Measurements from ENCODE around the gene KRTAP1-5. TPM values are rescaled to one million over a fixed set of nuclear protein-coding genes. Genes with fewer than 3 reads are reported as not detected.

The KRTAP1-5 gene
- total RNA-seq, 2 donors from 2014 or later = not detected

- Histone ChIP-seq H3K9me3 (ENCODE audit: control insufficient read depth, low read length) (no peaks in the 10 kb centered on the region), H3K36me3 (ENCODE audit: control insufficient read depth, insufficient read depth, low read length) (no peaks in the 10 kb centered on the region), H3K27me3 (ENCODE audit: control insufficient read depth, insufficient read depth, low read length, poor library complexity, severe bottlenecking) (no peaks in the 10 kb centered on the region), H3K4me1 (ENCODE audit: control insufficient read depth, insufficient read depth, low read length) (peaks cover 8% of the 10 kb centered on the region), H3K9ac (ENCODE audit: extremely low read depth, low read length, poor library complexity, severe bottlenecking) (no peak within 1 kb of the TSS), H3K27ac (ENCODE audit: low read depth, low read length) (no peak within 1 kb of the TSS), H3K4me3 (ENCODE audit: low read length) (no peak within 1 kb of the TSS)
- Mint-ChIP-seq H3K4me3 (no peak within 1 kb of the TSS), H3K27ac (no peak within 1 kb of the TSS), H3K36me3 (ENCODE audit: low read depth) (no peaks in the 10 kb centered on the region), H3K27me3 (ENCODE audit: insufficient read depth) (peaks cover 7% of the 10 kb centered on the region), H3K4me1 (peaks cover 10% of the 10 kb centered on the region), H3K9me3 (no peaks in the 10 kb centered on the region)
- DNase-seq = no peak
- WGBS, 2 experiments (ENCODE audit: insufficient coverage in 1 of 2, insufficient read length in 1 of 2) = 85 to 88% methylated on average over 2 to 3 of the region's 3 CpGs
- no peak for TF ChIP-seq CTCF (conservative IDR thresholded peaks at IDR 0.05)
These were observed 42.8 kb downstream of the KRTAP1-5 start, which contains the start of gene KRT40 for GRCh38 chr17:40984226-40984625. Gene KRT40 (minus strand): TSS chr17:40984326. CDS start chr17:40984273, 53 bp downstream.

GRCh38 chr17:40981115-40981514, 45.9 kb downstream of the KRTAP1-5 start:
- H3K4me1 Mint-ChIP-seq = peaks cover 10% of the 10 kb centered on the region
- no peaks in the 10 kb centered on the region for H3K9me3 Mint-ChIP-seq
- peaks cover 7% of the 10 kb centered on the region for H3K27me3 Mint-ChIP-seq (ENCODE audit: insufficient read depth)
- Histone ChIP-seq H3K4me1 (ENCODE audit: control insufficient read depth, insufficient read depth, low read length) (peaks cover 8% of the 10 kb centered on the region), H3K4me3 (ENCODE audit: low read length) (no peak overlapping the region), H3K27me3 (ENCODE audit: control insufficient read depth, insufficient read depth, low read length, poor library complexity, severe bottlenecking) (peaks cover under 1% of the 10 kb centered on the region), H3K9ac (ENCODE audit: extremely low read depth, low read length, poor library complexity, severe bottlenecking) (no peak overlapping the region), H3K36me3 (ENCODE audit: control insufficient read depth, insufficient read depth, low read length) (no peaks in the 10 kb centered on the region), H3K9me3 (ENCODE audit: control insufficient read depth, low read length) (no peaks in the 10 kb centered on the region), H3K27ac (ENCODE audit: low read depth, low read length) (no peak overlapping the region)
- no peak overlapping the region for H3K4me3 Mint-ChIP-seq
- no peak for TF ChIP-seq CTCF (conservative IDR thresholded peaks at IDR 0.05)
- no peak overlapping the region for H3K27ac Mint-ChIP-seq
- no peak for DNase-seq
- 96 to 100% methylated on average over 1 to 5 of the region's 5 CpGs for WGBS, 2 experiments (ENCODE audit: insufficient coverage in 1 of 2, insufficient read length in 1 of 2)
- H3K36me3 Mint-ChIP-seq (ENCODE audit: low read depth) = no peaks in the 10 kb centered on the region

GRCh38 chr17:40980596-40980995, 46.4 kb downstream of the KRTAP1-5 start:
- WGBS, 2 experiments (ENCODE audit: insufficient coverage in 1 of 2, insufficient read length in 1 of 2) = 83 to 84% methylated on average over 8 of the region's 8 CpGs

More at GRCh38 chr17:40980596-40980995, 46.4 kb downstream of the KRTAP1-5 start:
- Mint-ChIP-seq H3K27ac (no peak overlapping the region), H3K9me3 (no peaks in the 10 kb centered on the region), H3K27me3 (ENCODE audit: insufficient read depth) (peaks cover 7% of the 10 kb centered on the region), H3K36me3 (ENCODE audit: low read depth) (no peaks in the 10 kb centered on the region), H3K4me3 (no peak overlapping the region), H3K4me1 (peaks cover 10% of the 10 kb centered on the region)
- peaks cover 5% of the 10 kb centered on the region for H3K27me3 ChIP-seq (ENCODE audit: control insufficient read depth, insufficient read depth, low read length, poor library complexity, severe bottlenecking)
- H3K4me3 ChIP-seq (ENCODE audit: low read length) = no peak overlapping the region
- peaks cover 8% of the 10 kb centered on the region for H3K4me1 ChIP-seq (ENCODE audit: control insufficient read depth, insufficient read depth, low read length)
- no peak for DNase-seq
- H3K9me3 ChIP-seq (ENCODE audit: control insufficient read depth, low read length) = no peaks in the 10 kb centered on the region
- TF ChIP-seq CTCF (conservative IDR thresholded peaks at IDR 0.05) = no peak
- H3K27ac ChIP-seq (ENCODE audit: low read depth, low read length) = no peak overlapping the region
- no peak overlapping the region for H3K9ac ChIP-seq (ENCODE audit: extremely low read depth, low read length, poor library complexity, severe bottlenecking)
- no peaks in the 10 kb centered on the region for H3K36me3 ChIP-seq (ENCODE audit: control insufficient read depth, insufficient read depth, low read length)

Data from endodermal cell (in vitro differentiated cells).